ENCODE results near the gene LEMD2.
A peak's percentile ranks its signal among the peaks of the same experiment; 100 is the strongest.
"Not testable (repeated sequence)": the region's sequence is repeated elsewhere in the genome, so short reads cannot be mapped to it uniquely, and the experiment has no call there.

Gene LEMD2

GRCh38 chr6:33788694-33789549, at the start of gene LEMD2:
LEMD2 (minus strand) TSS chr6:33789130; CDS start chr6:33789116, 14 bp downstream.
- peak; percentile 94 for DNase-seq

DNA sequence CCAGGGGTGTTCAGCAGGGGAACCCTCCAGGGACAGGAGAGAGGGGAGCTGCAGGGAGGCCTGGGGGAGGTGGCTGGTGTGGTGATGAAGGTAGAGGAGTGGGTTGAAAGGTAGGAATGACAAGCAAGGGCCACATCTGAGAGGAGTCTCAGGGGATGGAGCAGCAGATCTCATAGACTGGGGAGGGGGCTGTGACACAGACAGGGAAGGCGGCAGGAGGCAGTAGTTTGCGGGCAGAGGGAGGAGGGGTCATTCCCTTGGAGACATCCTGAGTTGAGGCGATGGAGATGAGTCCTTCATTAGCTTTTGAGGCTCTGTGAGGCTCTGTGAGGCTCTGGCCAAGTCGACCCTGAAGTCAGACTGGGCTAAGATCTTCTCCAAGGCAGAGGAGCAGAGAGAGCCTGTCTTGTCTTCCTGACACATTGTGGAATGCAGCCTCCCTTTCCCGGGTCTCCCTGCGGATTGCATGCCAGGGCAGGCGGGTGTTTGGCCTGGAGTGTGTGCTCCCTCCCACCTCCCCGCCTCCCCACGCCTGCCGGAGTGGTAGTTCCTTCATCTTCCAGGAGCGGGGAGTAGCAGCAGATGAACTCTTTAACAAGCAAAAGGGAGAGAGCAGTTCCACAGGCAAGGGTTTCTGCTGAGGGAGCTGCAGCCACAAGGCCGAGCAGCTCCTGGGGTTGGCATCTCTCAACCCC, 49.2 kb upstream of the LEMD2 start:
- peak; percentile 86 for DNase-seq

DNA sequence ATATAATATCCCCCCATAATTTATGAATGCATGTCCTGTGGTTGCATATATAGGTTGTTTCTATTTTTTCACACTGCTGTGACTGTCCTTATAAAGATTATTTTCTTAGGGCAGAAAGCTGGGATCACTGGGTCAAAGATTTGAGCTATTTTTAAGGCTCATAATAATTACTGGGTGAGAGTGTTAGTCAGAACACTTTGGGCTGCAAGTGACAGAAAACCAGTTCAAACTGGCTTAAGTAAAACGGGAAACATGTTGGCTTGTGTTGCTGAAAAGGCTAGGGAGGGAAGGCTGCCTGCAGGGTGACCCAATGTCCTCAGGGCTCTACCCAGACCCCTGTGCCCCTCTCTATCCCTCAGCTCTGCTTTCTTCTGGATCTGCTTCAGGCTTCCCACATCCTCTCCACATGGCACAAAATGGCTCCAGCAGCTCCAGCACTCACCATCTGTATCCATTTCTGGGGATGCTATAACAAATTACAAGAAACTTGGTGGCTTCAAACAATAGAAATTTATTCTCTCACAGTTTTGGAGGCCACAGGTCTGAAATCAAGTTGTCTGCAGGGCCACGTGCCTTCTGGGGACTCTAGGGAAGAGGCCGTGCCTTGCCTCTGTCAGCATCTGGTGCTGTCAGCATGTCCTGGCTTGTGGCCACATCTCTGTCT, 48.0 kb upstream of the LEMD2 start:
- DNase-seq: no peak

- DNase-seq: no peak
Measured at GRCh38 chr6:33834401-33835392, 45.8 kb upstream of the LEMD2 start.

DNA sequence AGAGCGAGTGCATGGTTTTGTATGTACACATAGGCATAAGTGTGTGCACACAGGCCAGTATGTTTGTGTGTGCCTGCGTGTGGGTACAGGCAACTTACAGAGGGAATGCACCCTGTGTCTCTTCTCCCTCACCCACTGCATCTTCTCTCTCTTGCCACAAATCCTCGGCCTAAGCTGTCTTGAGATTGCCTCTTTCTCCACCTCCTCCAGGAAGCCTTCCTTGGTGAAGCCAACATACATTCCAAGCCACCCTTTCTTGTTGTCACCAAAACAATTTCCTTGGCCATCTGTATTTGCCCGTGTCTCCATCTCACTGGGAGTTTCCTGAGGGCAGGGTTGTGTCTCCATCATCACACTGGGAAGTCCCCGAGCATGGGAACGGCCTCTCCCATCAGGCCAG, 44.7 kb upstream of the LEMD2 start:
- DNase-seq: no peak

- DNase-seq: not testable (repeated sequence)
Measured at GRCh38 chr6:33832831-33833230, 43.9 kb upstream of the LEMD2 start.

GRCh38 chr6:33831725-33832124, 42.8 kb upstream of the LEMD2 start:
- DNase-seq: not testable (repeated sequence)

- DNase-seq: no peak
Measured at GRCh38 chr6:33830635-33831240, 41.8 kb upstream of the LEMD2 start.

GRCh38 chr6:33828764-33829731, 40.1 kb upstream of the LEMD2 start:
- no peak for DNase-seq

GRCh38 chr6:33828452-33828763, 39.5 kb upstream of the LEMD2 start:
- no peak for DNase-seq

DNA sequence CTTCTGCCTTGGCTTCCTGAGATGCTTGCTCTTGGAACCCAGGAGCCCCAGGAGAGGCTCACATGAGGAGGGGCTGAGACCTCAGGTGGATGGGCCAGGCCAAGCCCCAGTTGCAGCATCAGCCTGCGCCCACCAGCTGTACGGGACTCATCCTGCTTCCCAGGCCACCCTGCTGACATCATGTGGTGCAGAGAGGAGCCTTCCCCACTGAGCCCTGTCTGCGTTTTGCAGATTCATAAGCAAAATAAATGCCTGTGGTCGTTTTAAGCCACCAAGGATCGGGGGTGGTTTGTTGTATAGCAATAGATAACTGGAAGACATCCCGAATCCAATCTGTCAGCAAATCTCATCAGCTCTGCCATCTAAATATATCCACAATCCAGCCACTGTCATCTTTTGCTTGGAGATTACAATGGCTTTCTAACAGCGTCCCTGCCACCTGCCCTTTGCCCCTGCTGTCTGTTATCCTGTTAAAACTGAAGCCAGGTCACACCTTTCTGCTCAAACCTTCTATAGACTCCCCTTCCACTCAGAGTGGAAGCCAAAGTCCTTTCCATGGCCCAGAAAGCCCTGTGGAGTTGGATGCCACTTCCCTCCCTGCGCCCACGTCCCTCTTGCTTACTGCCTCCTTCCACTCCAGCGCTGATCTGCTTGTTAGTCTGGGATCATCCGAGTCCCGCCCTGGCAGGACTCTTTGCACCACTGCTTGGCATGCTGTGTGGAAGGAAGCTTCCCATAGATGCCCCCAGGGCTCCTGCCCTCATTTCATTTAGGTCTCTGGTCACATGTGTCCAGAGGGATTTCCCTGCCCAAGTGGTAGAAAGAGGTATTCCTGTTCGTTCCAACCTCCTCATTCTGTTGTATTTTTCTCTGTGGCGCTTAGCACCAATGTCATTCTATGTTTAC, 38.9 kb upstream of the LEMD2 start:
- peak; percentile 74 for DNase-seq

GRCh38 chr6:33826537-33826936, 37.6 kb upstream of the LEMD2 start:
- DNase-seq: no peak

- no peak for DNase-seq
Measured at GRCh38 chr6:33824461-33825154, 35.7 kb upstream of the LEMD2 start.

- no peak for DNase-seq
Measured at GRCh38 chr6:33823806-33824205, 34.9 kb upstream of the LEMD2 start.

GRCh38 chr6:33822575-33823395, 33.9 kb upstream of the LEMD2 start:
- no peak for DNase-seq

DNA sequence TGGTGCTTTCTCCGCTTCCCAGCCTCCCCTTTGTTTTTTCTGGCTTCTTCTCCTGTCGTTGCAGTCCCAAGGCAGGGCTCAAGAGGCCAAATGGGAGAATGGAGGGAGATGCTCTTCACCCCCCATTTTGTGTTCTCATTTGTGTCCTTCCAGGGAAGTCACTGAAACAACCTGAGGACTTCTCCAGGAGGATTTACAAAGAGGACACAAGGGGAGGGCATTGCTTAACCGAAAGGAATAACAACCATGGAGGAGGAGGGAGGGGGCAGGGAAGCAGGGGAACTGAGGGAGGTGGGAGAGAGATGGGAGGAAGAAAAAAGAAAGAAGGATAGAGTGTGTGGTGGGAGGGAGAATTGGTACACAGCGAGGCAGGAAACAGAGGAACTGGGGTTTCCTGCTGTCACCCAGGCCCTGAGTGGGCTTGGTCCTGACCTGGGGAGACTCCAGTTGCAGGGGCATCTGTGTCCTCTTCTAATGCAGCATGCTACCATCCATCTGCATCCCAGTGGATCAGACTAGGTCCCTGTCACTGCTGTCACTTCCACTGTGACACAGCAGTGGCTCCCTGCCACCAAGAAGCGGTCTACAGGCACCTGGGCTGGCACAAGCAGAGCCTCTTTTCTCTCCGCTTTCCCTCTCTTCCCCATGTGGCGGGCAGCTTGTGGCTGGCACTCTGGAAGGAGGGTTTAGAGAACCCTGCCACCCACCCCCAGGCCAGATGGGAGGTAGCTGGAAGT, 32.0 kb upstream of the LEMD2 start:
- DNase-seq: no peak

DNA sequence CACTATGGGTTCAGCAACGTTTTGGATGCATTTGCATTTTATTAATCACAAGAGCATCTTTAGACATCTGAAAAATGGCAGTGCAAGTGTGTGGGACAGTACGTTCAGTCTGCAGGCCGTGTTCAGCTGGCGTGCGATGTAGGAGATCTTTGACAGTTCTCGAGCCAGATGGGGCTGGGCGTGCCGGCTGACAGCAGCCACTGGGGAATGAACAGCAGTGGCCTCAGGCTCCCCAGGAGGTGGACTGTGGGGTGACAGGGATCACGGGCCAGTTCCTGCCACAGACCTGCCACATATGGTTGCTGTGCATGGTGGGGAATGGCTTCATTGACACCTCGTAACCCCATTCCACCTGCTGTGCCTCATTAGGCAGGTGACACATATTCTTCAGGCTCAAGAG, 31.3 kb upstream of the LEMD2 start:
- DNase-seq: no peak

- DNase-seq: no peak
Measured at GRCh38 chr6:33819021-33819420, 30.1 kb upstream of the LEMD2 start.

Measured in fibroblast of upper back skin (primary cell).